ENCODE measurements around the gene DNAAF8. TPM values are rescaled to one million over a fixed set of nuclear protein-coding genes. Genes with fewer than 3 reads are reported as not detected.

Gene DNAAF8
- polyA plus RNA-seq, 1 donor from 2014 or later, result 3.4 TPM

DNA sequence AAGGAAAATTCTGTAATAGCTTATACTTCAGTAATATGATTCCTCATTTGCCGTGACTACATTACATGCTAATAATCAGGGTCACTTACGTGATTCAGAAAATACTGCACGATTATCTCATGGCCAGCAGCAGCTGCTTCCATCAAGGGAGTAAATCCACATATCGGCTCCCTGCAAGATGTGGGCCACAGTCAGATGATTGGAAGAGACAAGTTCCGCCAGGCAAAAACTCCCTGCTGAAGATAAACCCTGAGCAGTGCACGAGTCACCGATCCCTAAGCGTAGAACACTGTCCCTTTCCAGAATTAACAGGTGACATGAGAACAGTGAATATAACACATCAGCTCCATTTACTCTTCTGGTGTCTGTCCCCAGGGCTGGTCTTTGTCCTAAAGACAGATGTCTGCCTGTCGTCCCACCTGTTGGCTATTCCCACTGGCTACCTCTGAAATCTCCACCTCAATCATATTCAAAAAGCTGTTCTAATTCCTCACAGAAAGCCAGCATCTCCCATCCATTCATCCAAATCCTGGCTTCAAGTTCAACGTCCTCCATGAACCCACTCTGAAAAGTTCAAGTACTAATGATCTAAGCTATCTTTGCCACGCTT is 9.6 kb upstream of the DNAAF8 start:
- Histone ChIP-seq H4K20me1 (ENCODE audit: insufficient read depth) (no peaks in the 10 kb centered on the region), H3K9me2 (ENCODE audit: insufficient read depth, low read length) (no peaks in the 10 kb centered on the region), H3K4me2 (ENCODE audit: low read length) (no peak overlapping the region), H3F3A (ENCODE audit: insufficient read depth, low read length, poor library complexity, severe bottlenecking) (no peaks in the 10 kb centered on the region), H3K9me3 (ENCODE audit: low read length) (no peaks in the 10 kb centered on the region), H3K4me3 (ENCODE audit: low read length) (no peak overlapping the region), H3K79me2 (replicated peaks; ENCODE audit: insufficient read depth, low read length) (no peaks in the 10 kb centered on the region), H3K27ac (ENCODE audit: low read length) (no peak overlapping the region), H2AFZ (ENCODE audit: low read depth, low read length) (no peak overlapping the region), H3K9ac (ENCODE audit: low read length) (no peak overlapping the region), H3K27me3 (ENCODE audit: insufficient read depth, low read depth, low read length) (no peaks in the 10 kb centered on the region), H3K36me3 (ENCODE audit: insufficient read depth, low read length) (no peaks in the 10 kb centered on the region)
- TF ChIP-seq, protein P1, sequence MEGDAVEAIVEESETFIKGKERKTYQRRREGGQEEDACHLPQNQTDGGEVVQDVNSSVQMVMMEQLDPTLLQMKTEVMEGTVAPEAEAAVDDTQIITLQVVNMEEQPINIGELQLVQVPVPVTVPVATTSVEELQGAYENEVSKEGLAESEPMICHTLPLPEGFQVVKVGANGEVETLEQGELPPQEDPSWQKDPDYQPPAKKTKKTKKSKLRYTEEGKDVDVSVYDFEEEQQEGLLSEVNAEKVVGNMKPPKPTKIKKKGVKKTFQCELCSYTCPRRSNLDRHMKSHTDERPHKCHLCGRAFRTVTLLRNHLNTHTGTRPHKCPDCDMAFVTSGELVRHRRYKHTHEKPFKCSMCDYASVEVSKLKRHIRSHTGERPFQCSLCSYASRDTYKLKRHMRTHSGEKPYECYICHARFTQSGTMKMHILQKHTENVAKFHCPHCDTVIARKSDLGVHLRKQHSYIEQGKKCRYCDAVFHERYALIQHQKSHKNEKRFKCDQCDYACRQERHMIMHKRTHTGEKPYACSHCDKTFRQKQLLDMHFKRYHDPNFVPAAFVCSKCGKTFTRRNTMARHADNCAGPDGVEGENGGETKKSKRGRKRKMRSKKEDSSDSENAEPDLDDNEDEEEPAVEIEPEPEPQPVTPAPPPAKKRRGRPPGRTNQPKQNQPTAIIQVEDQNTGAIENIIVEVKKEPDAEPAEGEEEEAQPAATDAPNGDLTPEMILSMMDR (IDR thresholded peaks at IDR 0.05; ENCODE audit: poor library complexity, severe bottlenecking), result no peak
- TF ChIP-seq RAD21 (conservative IDR thresholded peaks at IDR 0.05) (no peak), POLR2AphosphoS5 (IDR thresholded peaks at IDR 0.05) (no peak), SMC3 (conservative IDR thresholded peaks at IDR 0.05; ENCODE audit: poor library complexity) (no peak), EP300 (conservative IDR thresholded peaks at IDR 0.05; ENCODE audit: poor library complexity, severe bottlenecking) (no peak), TAF1 (IDR thresholded peaks at IDR 0.05; ENCODE audit: low read depth) (no peak)

DNA sequence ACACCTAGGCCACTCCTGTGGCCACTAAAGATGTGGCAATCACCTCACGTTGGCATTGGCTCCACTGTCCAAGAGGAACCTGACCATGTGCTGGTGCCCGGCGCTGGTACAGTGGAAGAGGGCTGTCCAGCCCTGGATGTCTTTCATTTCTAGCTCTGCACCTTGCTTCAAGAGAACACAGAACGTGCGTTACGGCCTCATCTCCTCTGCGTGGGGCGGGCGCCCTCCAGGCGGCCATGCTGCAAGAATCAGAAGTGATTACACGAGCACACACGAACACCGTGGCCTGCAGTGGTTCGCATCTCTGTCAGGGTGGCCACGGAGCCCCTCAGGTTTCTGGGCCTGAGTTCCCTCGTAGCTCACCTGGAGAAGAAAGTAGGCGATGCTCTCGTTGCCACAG is 7.7 kb upstream of the DNAAF8 start:
- TF ChIP-seq MXI1 (conservative IDR thresholded peaks at IDR 0.05; ENCODE audit: poor library complexity, severe bottlenecking), result no peak
- no peak for TF ChIP-seq EP300 (conservative IDR thresholded peaks at IDR 0.05; ENCODE audit: poor library complexity, severe bottlenecking)
- no peak for TF ChIP-seq SMC3 (conservative IDR thresholded peaks at IDR 0.05; ENCODE audit: poor library complexity)
- TF ChIP-seq, protein P1 (IDR thresholded peaks at IDR 0.05; ENCODE audit: poor library complexity, severe bottlenecking), result no peak
- TF ChIP-seq, protein P2, sequence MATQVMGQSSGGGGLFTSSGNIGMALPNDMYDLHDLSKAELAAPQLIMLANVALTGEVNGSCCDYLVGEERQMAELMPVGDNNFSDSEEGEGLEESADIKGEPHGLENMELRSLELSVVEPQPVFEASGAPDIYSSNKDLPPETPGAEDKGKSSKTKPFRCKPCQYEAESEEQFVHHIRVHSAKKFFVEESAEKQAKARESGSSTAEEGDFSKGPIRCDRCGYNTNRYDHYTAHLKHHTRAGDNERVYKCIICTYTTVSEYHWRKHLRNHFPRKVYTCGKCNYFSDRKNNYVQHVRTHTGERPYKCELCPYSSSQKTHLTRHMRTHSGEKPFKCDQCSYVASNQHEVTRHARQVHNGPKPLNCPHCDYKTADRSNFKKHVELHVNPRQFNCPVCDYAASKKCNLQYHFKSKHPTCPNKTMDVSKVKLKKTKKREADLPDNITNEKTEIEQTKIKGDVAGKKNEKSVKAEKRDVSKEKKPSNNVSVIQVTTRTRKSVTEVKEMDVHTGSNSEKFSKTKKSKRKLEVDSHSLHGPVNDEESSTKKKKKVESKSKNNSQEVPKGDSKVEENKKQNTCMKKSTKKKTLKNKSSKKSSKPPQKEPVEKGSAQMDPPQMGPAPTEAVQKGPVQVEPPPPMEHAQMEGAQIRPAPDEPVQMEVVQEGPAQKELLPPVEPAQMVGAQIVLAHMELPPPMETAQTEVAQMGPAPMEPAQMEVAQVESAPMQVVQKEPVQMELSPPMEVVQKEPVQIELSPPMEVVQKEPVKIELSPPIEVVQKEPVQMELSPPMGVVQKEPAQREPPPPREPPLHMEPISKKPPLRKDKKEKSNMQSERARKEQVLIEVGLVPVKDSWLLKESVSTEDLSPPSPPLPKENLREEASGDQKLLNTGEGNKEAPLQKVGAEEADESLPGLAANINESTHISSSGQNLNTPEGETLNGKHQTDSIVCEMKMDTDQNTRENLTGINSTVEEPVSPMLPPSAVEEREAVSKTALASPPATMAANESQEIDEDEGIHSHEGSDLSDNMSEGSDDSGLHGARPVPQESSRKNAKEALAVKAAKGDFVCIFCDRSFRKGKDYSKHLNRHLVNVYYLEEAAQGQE (IDR thresholded peaks at IDR 0.05; ENCODE audit: borderline replicate concordance), result no peak
- Histone ChIP-seq H3K9ac (ENCODE audit: low read length) (no peak overlapping the region), H3K79me2 (replicated peaks; ENCODE audit: insufficient read depth, low read length) (no peaks in the 10 kb centered on the region), H3K4me2 (ENCODE audit: low read length) (no peak overlapping the region), H3K9me3 (ENCODE audit: low read length) (no peaks in the 10 kb centered on the region), H3F3A (ENCODE audit: insufficient read depth, low read length, poor library complexity, severe bottlenecking) (no peaks in the 10 kb centered on the region), H3K36me3 (ENCODE audit: insufficient read depth, low read length) (no peaks in the 10 kb centered on the region), H2AFZ (ENCODE audit: low read depth, low read length) (no peak overlapping the region), H4K20me1 (ENCODE audit: insufficient read depth) (no peaks in the 10 kb centered on the region), H3K27ac (ENCODE audit: low read length) (no peak overlapping the region), H3K4me3 (ENCODE audit: low read length) (no peak overlapping the region), H3K27me3 (ENCODE audit: insufficient read depth, low read depth, low read length) (no peaks in the 10 kb centered on the region), H3K9me2 (ENCODE audit: insufficient read depth, low read length) (no peaks in the 10 kb centered on the region)
